LoVo (cell line): Measurements from ENCODE around the gene RYR1.
"Not testable (repeated sequence)": the region's sequence is repeated elsewhere in the genome, so short reads cannot be mapped to it uniquely, and the experiment has no call there.

Source experiments
- DNase-seq: peaks from one replicate; pipeline ENCODE4 v3.0.0-alpha.2; 2016; ENCODE audit warnings: low spot score

The RYR1 gene

DNA sequence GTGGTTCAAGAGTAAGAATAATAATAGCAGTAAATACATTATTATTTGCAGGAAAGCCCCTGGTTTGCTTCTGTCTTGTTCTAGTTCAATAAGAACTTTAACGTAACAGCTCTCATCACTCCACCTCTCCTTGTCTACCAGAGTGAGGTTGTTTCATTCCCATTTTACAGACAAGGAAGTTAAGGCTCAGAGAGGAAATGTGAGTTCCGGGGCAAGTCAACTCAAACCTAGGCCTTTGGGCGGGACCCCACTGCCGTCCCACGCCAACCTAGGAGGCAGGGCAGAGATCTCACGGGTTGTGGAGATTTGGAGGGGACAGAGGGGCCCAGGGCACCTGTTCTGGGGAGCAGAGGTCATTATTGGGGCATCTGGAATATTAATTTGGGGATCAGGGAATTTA is 182.8 kb downstream of the RYR1 start:
- DNase-seq, result no peak

DNA sequence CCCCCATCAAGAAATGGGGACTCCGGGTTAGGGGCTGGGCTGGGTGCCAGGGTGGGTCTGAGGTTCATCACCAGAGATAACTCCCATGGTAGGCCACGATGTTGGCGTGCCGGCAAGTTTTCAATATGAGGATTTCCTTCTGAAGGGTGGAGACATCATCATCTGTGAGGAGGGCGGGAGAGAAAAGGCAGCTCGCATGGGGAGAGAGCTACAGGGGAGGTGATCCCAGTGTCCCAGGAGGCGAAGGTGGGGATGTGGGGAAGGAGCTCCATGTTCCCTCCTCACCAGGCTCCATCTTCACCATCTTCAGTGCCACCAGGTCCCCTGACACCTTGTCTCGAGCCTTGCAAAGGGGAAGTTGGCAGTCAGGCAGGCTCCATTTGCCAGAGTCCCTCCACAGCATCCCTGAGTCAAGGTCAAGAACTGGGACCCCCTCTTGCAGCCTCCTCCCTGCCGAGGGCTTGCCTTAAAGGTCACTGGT is 183.8 kb downstream of the RYR1 start:
- DNase-seq, result no peak

DNA sequence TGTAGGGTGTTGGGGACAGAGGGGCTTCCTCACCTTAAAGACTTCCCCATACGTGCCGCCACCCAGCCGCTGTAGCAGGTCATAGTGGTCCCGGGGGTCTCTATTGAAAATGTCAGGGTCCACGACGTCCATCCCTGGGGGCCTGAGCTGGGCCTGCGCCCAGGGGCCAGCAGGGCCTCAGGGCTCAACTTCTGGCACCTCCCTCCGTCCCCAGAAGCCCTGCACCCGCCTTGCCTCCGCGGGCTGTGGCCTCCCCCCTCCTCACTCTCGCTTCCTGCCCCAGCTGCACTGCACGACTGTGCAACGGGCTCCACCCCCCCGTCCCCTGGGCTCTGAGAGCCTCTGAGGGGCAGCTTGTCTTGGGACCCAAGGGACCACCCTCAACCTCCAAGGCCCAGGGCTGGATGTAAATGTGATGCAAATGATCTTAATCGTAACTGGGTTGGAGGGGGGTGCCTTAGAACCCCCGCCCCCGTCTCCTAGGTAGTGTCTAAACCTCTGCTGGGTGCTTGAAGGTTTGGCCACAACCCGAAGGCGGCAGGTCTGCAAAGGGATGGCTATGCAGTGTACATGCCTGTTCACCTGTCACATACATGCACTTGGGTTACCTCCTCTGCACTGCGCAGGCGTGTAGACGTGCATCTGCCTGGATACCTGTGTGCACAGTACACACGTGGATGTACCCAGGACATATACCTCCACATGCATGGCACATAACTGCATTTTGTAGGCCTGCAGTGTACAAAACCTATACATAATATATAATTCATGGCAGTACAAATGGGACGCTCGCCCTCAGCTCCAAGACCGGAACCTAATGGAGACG is 184.5 kb downstream of the RYR1 start, which contains the start of gene MAP4K1:
TSS of gene MAP4K1 (minus strand) at position 190 of the 826 bp plus-strand sequence. CDS start at position 132, 58 bp downstream.
- DNase-seq, result no peak

DNA sequence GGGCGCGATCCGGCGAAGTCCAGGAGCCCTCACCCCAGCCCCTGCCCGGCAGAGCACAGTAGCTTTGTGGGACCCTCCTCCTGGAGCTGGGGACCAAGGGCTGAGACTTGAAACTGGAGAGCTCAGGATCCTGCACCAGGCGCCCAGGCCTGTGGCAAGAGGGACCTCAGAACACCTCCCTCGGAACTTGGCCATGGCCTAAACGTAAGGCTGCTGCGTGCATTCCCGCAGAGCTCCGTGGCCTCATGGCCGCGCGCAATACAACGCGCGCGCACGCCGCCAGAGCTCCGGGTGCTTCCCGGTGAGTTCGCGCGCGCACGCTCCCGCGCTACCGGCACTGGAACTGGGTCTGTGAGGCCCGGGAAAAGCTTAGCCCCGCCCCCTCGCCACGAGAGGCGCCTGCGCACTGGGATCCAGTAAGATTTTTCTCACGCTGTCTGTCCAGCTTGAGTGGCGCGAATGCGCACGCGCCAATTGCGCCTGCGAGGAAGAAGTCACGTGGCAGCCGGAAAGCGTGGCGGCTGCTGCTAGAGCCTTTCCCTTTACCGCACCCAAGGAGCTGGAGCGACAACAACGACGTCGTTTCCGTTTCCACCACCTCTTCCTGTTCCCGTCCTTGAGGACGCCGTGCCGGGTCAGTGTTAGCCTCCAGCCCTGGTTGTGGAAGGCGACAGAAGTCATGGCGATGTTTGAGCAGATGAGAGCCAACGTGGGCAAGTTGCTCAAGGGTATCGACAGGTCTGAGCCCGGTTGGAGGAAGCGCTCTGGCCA is 185.3 kb downstream of the RYR1 start, which contains the start of gene EIF3K:
TSS of gene EIF3K (plus strand) at position 599 of the 771 bp plus-strand sequence. CDS start at position 680, 81 bp downstream.
- peak; percentile 99 for DNase-seq

DNA sequence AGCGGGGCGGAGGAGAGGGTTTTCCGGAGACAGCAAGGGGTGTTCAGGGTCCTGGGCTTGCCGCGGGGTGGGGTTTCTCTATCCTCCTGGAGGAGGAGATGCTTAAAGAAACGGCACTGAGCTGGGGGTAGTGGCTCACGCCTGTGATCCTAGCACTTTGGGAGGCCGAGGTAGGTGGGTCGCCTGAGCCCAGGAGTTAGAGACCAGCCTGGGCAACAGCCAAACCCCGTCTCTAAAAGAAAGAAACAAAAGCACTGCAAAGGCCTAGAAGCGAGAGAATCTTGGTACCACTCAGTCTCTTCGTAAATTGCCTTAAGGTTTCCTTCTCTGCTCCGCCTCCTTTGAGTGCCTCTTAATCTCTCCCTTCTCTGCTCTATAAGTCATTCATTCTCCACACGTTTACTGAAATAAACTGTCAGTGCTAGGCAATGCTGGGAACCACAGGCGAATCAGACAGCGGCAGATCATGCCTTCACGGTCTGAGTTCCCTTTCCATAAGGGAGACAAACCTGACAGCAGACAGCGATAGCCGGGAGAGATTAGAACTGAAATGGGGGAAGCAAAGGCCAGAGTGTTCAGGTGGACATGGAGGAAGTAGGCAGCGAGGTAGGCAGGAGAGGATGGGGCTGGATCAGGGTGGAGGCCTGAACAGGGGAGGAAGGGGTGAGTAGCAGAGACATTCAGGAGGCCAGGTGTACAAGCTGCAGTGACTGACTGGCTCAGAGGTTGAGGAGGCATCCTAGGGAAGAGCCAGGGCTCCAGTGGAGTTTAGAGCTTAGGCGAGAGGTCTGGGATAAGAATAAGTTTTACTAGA is 186.1 kb downstream of the RYR1 start:
- no peak for DNase-seq

DNA sequence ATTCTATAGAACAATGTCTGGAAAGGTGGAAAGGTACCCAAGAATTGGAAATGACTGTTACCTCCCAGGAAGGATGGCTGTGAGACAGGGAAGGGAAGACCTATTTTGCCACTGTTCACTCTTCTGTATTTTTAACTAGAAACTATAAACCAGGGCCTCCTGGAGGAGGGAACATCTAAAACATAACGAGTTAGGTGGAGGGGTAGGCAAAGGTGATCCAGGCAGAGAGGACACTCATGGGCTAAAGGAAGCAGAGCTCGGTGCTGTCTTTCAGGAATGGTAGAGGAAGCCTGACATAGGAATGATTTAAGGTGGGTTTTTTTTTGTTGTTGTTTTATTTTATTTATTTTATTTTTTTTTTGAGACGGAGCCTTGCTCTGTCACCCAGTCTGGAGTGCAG is 191.3 kb downstream of the RYR1 start:
- DNase-seq, result no peak

DNA sequence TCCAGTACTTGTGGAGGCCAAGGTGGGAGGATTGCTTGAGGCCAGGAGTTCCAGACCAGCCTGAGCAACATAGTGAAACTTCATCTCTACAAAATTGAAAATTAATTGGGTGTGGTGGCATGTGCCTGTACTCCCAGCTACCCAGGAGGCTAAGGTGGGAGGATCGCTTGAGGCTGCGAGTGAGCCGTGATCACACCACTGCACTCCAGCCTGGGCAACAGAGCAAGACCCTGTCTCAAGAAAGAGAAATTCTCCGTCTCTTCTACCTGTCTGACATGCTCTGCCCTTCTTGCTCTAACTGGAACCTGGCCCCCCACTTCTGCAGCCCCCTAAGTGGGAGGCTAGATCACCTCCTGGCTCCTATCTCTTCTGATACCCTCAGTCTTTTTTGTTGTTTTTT is 192.9 kb downstream of the RYR1 start:
- no peak for DNase-seq

DNA sequence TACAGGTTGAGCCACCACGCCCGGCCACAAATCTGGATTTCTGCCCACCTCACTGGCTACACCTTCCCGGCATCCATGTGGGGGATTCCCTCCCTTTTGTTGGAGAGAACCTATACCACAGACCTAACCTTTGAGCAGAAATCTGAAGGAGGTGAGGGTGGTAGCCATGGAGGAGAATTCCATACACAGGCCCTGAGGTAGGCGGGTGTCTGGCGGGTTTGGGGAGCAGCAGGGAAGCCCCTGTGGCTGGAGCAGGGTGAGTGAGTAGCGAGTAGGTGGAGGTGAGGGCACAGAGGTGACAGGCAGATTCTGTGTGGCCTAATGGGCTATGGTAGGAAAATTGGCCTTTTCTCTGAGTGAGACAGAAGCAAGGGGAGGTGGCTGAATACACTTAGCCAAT is 196.1 kb downstream of the RYR1 start:
- no peak for DNase-seq

DNA sequence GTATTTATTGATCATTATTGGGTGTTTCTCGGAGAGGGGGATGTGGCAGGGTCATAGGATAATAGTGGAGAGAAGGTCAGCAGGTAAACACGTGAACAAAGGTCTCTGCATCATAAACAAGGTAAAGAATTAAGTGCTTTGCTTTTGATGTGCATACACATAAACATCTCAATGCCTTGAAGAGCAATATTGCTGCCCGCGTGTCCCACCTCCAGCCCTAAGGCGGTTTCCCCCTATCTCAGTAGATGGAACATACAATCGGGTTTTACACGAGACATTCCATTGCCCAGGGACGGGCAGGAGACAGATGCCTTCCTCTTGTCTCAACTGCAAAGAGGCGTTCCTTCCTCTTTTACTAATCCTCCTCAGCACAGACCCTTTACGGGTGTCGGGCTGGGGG is 197.8 kb downstream of the RYR1 start:
- DNase-seq, result not testable (repeated sequence)

DNA sequence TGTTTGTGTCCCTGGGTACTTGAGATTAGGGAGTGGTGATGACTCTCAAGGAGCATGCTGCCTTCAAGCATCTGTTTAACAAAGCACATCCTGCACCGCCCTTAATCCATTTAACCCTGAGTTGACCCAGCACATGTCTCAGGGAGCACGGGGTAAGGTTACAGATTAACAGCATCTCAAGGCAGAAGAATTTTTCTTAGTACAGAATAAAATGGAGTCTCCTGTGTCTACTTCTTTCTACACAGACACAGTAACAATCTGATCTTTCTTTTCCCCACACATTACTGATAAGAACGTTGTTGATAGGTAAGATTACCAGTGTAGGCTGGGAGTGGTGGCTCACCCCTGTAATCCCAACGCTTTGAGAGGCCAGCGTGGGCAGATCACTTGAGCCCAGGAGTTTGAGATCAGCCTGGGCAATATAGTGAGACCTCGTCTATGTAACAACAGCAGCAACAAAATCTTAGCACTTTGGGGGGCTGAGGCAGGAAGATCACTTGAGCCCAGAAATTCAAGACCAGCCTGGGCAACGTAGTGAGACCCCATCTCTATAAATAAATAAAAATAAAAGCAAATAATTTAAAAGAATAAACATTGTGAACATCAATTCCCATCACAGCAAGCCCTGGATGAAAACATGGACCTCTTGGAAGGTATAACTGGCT is 198.5 kb downstream of the RYR1 start:
- not testable (repeated sequence) for DNase-seq

DNA sequence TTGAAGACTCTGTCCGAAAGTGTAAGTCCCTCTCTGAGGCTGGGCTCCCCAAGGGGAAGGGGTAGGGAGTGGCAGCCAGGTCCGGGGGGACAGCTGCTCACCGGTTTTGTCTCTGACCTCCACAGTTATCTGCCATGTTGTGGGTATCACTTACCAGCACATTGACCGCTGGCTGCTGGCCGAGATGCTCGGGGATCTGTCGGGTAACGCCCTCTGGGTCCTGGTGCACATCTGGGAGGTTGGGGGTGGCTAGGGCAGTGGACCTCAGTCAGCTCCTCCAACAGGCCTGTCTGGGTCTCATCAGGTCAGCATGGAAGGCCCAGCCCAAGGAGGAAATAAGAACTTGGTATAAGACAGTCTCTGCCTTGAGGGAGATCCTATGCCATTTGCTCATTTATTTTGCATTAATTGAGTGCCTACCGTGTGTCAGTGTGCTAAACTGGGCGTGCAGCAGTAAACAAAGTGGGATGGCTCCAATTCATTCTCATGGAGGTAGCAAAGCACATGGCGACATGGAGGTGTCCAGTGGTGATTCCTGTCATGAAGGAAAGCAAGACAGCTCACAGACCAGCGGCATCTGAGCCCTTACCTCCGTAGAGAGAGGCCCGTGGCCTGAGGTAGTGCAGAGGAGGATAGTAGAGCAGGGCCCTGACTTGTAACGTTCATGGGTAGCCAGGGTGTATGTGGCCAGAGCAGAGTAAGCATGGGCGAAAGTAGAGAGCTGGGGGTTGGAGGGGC is 199.2 kb downstream of the RYR1 start:
- DNase-seq, result no peak

DNA sequence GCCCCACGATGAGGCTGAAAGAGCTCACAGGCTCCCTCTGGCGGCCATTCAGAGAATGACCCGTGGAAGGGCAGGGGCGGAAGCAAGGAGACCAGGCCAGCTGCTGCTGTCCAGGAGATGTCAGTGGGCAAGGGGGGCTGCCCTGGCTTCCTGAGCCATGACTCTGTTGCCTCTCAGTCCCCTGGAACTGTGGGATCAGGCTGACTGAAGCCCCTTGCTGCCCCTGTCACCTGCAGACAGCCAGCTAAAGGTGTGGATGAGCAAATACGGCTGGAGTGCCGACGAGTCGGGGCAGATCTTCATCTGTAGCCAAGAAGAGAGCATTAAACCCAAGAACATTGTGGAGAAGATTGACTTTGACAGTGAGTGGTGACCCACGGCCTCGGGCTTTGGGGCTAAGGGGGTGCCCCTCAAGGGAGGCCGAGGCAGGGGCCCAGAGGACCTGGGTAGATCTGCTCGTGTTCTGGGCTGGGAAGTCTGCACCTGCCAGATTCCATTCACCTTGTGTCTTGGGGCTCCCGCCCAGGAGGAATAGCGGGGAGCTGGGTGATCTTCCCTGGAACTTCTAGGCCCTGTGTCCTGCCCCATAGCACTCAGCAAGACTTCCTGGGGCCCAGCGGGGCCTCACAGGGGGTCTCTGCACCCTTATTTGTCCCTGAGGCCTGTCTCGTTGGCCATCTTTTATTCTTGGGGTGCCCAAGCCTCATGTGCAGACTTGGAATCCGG is 201.4 kb downstream of the RYR1 start:
- DNase-seq, result peak; percentile 68

DNA sequence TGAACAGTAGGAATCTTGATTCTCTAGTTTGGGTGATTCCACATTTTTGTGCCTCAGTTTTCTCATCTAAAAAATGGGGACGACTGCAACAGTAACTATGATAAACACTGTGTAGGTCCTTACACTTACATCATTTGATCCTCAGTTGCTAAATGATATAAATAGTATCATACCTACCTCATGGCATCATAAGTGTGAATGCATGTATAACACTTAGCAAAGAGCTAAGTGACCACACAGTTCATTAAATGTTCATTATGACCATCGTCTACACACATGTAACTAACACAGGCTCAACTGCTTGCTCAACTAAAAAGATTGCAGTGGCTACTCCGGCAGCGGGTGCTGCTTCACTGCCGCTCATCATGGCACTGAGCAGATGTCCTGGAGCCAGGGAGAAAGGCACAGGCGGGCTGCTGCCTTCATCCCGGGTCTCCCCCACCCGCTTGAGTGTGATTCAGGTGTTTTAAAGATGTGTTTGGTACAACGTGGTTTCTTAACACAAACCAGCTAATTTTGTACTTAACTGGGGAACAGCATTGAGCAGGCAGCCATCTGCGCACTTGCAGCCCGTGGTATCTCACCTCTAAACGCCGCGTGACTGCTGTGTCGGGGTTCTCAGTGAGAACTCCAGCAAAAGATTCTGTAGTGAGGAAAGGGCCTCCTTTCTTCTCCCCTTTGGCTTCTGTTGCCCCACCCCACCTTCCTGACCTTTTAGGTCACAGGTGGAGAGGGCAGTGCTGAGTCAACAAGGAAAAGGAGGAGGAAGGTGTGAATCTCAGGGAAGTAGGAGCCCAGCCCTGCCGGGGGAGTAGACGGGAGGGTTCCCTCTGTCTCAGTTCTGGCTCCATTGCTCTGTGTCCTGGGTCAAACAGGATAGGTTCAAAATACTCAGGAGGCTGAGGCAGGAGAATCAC is 202.2 kb downstream of the RYR1 start:
- no peak for DNase-seq
